Caco-2 (cell line): ENCODE measurements around the gene BTBD9. TPM values are rescaled to one million over a fixed set of nuclear protein-coding genes. Genes with fewer than 3 reads are reported as not detected.

Source experiments
- BruUV-seq: library from RNA; stranded (reverse); fragments of 400-500 nt; replicated peaks from 2 replicates; lab custom pipeline; 2021; lab: Mats Ljungman, UMichigan
- CTCF ChIA-PET: fragments of 300-600 bp; sonication (Branson Sonifier 250); formaldehyde crosslinking; loops from one replicate; lab custom pipeline; 2022; ENCODE audit warnings: antibody characterized with exemption; lab: Charles Lee
- POLR2A ChIA-PET: fragments of 300-600 bp; sonication (Branson Sonifier 250); formaldehyde crosslinking; loops from one replicate; lab custom pipeline; 2022; ENCODE audit warnings: antibody characterized with exemption; lab: Charles Lee
- DNase-seq, 2 experiments: peaks; one replicate each; pipeline versions ENCODE4 v3.0.0 to v3.0.0-alpha.2; 2020 to 2022
- H3K27me3 ChIP-seq: replicated peaks from 2 replicates; pipeline ENCODE4 v1.6.0; 2011; ENCODE audit warnings: low read length; ENCODE audit not compliant: control insufficient read depth, insufficient read depth
- H3K36me3 ChIP-seq: 2 replicates; pipeline ENCODE4 v1.5.1; 2011; ENCODE audit warnings: low read length; ENCODE audit not compliant: control insufficient read depth, insufficient read depth
- H3K4me1 ChIP-seq: fragments of 250-450 bp; sonication (Bioruptor Pico); 2 replicates; pipeline ENCODE4 v1.5.1; 2020; ENCODE audit warnings: mild to moderate bottlenecking
- H3K4me3 ChIP-seq: 2 replicates; pipeline ENCODE4 v1.5.1; 2011; ENCODE audit warnings: low read depth, mild to moderate bottlenecking, control low read depth, low read length
- H3K9me3 ChIP-seq: fragments of 250-450 bp; sonication (Bioruptor Pico); 2 replicates; pipeline ENCODE4 v1.5.1; 2020; ENCODE audit warnings: mild to moderate bottlenecking, moderate library complexity
- H3K27ac Mint-ChIP-seq: one replicate; pipeline ENCODE4 v1.8.0; 2022; ENCODE audit warnings: mixed read lengths; ENCODE audit not compliant: unreplicated experiment
- H3K27me3 Mint-ChIP-seq: one replicate; pipeline ENCODE4 v1.8.0; 2022; ENCODE audit warnings: mixed read lengths; ENCODE audit not compliant: insufficient read depth, unreplicated experiment
- H3K36me3 Mint-ChIP-seq: one replicate; pipeline ENCODE4 v1.8.0; 2022; ENCODE audit warnings: mild to moderate bottlenecking, mixed read lengths; ENCODE audit not compliant: insufficient read depth, unreplicated experiment
- H3K4me1 Mint-ChIP-seq: one replicate; pipeline ENCODE4 v1.8.0; 2022; ENCODE audit warnings: low read depth, mixed read lengths; ENCODE audit not compliant: unreplicated experiment
- H3K4me3 Mint-ChIP-seq: one replicate; pipeline ENCODE4 v1.8.0; 2022; ENCODE audit warnings: mild to moderate bottlenecking, moderate library complexity, mixed read lengths; ENCODE audit not compliant: unreplicated experiment
- H3K9me3 Mint-ChIP-seq: one replicate; pipeline ENCODE4 v1.8.0; 2022; ENCODE audit warnings: mixed read lengths; ENCODE audit not compliant: unreplicated experiment
- intact Hi-C: fragments of 100-400 bp; cut with micrococcal nuclease; formaldehyde crosslinking; loops from one replicate; pipeline ENCODE4 v1.10.0; 2022; ENCODE audit not compliant: unreplicated experiment
- total RNA-seq: library from RNA; stranded (reverse); gene quantifications from 2 replicates; pipeline ENCODE4 v1.2.3, GENCODE V29; 2022
- TF ChIP-seq, protein P1 (sequence below), 2 experiments: fragments of 200-600 bp in 1 of 2; IDR thresholded peaks; 1 replicate in 1 of 2; 2 replicates in 1 of 2; pipeline versions ENCODE4 v1.5.1 to v1.8.0; 2011 to 2022; ENCODE audit warnings: antibody characterized with exemption in 1 of 2, control low read depth in 1 of 2, inconsistent platforms in 1 of 2, low read depth in 1 of 2, low read length in 1 of 2, mild to moderate bottlenecking in 1 of 2, moderate library complexity in 1 of 2; ENCODE audit not compliant: insufficient read depth in 1 of 2, severe bottlenecking in 1 of 2, unreplicated experiment in 1 of 2

BTBD9 gene
- total RNA-seq, 1 experiment from 2014 or later = 19.6 TPM

DNA sequence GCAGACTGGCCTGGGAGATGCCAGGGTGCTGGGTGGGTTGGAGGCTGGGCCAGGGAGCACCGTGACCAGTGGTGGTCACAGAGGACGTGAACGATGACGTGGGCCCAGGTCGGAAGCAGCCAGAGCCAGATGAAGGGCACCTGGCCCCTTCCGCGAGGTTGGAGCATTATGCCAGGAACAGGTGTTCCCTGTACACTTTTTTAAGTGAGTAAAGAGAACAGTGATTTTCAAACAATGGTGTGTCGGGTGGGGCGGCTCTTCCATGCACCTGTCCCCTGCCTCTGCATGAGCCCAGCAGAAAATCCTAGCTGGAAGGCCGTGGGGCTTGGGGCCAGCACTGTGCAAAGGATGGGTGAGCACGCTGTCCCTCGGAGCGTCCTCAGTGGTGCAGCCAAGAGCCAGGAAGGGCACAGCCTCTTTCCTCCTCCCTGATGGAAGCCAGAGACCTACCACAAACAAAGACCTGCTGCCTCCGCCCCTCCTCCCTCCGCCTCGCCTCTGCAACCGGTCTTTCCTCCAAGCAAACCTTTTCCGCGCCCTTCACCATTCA is 469.7 kb downstream of the BTBD9 start:
- Histone ChIP-seq H3K9me3 (no peaks in the 10 kb centered on the region), H3K4me3 (no peak overlapping the region), H3K4me1 (no peaks in the 10 kb centered on the region), H3K36me3 (no peaks in the 10 kb centered on the region), H3K27me3 (no peaks in the 10 kb centered on the region)
- intact Hi-C loops = no loop called here
- Mint-ChIP-seq H3K9me3 (no peaks in the 10 kb centered on the region), H3K36me3 (peaks cover 17% of the 10 kb centered on the region), H3K27ac (no peak overlapping the region), H3K27me3 (no peaks in the 10 kb centered on the region), H3K4me3 (no peak overlapping the region), H3K4me1 (no peaks in the 10 kb centered on the region)
- ChIA-PET CTCF (no interaction called here), POLR2A (no interaction called here)
- no peak for DNase-seq
- TF ChIP-seq, protein P1, sequence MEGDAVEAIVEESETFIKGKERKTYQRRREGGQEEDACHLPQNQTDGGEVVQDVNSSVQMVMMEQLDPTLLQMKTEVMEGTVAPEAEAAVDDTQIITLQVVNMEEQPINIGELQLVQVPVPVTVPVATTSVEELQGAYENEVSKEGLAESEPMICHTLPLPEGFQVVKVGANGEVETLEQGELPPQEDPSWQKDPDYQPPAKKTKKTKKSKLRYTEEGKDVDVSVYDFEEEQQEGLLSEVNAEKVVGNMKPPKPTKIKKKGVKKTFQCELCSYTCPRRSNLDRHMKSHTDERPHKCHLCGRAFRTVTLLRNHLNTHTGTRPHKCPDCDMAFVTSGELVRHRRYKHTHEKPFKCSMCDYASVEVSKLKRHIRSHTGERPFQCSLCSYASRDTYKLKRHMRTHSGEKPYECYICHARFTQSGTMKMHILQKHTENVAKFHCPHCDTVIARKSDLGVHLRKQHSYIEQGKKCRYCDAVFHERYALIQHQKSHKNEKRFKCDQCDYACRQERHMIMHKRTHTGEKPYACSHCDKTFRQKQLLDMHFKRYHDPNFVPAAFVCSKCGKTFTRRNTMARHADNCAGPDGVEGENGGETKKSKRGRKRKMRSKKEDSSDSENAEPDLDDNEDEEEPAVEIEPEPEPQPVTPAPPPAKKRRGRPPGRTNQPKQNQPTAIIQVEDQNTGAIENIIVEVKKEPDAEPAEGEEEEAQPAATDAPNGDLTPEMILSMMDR (IDR thresholded peaks at IDR 0.05; ENCODE audit: insufficient read depth in 1 of 2, low read depth in 1 of 2, low read length in 1 of 2, severe bottlenecking in 1 of 2, unreplicated experiment in 1 of 2) = no peak
- no TSS peak for BruUV-seq

DNA sequence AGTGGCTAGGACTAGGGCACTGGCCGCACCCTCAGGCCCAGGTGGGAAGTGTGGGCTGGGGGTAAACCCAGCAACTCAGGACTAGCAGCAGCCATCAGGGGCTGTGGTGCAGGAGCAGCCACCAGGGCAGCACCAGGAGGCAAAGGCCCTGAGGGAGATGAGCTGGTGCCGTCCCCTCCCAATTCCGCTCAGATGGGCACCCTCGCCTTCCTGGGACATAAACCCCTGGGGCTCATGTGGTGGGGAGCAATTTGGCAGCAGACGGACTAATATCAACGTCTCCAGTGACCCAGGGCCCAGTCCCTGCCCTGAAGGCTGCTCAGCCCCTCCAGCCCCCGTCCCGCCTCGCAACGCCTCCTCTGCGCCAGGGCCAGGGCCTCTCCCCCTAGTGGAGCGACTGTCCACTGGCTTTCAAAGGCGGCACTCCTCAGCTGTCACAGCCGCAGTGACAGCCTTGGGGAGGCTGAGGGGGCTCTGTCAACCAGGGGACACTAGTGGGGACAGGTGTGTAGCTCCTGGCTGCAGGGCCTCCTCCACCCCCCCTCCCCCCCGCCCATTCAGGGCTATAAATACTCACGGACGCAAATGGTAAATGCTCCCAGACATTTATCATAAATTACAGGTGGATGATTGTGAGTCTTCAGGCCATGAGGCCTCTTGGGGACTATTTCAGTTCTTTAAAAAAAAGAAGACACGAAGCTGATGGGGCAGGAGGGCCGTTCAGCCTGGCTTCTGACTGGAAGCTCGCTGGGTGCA is 470.3 kb downstream of the BTBD9 start:
- no peaks in the 10 kb centered on the region for H3K9me3 Mint-ChIP-seq
- H3K4me1 Mint-ChIP-seq = no peaks in the 10 kb centered on the region
- H3K36me3 Mint-ChIP-seq = peaks cover 17% of the 10 kb centered on the region
- intact Hi-C loops = no loop called here
- TF ChIP-seq, protein P1 (IDR thresholded peaks at IDR 0.05; ENCODE audit: insufficient read depth in 1 of 2, low read depth in 1 of 2, low read length in 1 of 2, severe bottlenecking in 1 of 2, unreplicated experiment in 1 of 2) = peak in 1 of 2 experiments; percentile 20
- no TSS peak for BruUV-seq
- peak overlapping the region; percentile 11 for H3K4me3 Mint-ChIP-seq
- ChIA-PET CTCF (no interaction called here), POLR2A (no interaction called here)
- H3K4me1 ChIP-seq = no peaks in the 10 kb centered on the region
- no peaks in the 10 kb centered on the region for H3K36me3 ChIP-seq
- H3K27me3 ChIP-seq = no peaks in the 10 kb centered on the region
- no peak overlapping the region for H3K27ac Mint-ChIP-seq
- no peaks in the 10 kb centered on the region for H3K27me3 Mint-ChIP-seq
- H3K9me3 ChIP-seq = no peaks in the 10 kb centered on the region
- H3K4me3 ChIP-seq = no peak overlapping the region
- no peak for DNase-seq

DNA sequence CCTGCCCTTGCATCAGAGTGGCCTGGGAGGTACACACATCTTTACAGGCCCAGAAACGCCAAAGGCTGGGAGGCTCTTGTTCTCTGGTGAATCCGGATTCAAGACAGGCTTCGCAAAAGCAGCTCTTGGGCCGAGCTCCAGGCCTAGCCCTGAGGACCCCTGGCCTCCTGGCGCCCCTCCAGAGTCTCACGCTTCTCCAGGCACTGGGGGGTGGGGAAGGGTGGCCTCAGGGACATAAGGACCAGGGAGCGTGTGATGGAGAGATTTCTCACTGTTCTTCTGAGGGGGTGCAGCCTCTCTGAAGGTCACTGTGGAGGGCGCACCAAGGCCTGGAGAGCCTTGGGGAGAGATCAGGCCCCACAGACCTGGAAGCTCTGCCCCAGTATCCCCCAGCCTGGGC is 471.0 kb downstream of the BTBD9 start:
- no peak for DNase-seq
- H3K9me3 ChIP-seq = no peaks in the 10 kb centered on the region

More for the DNA sequence above, 471.0 kb downstream of the BTBD9 start:
- no TSS peak for BruUV-seq
- Mint-ChIP-seq H3K27ac (no peak overlapping the region), H3K9me3 (no peaks in the 10 kb centered on the region), H3K4me1 (no peaks in the 10 kb centered on the region), H3K4me3 (no peak overlapping the region), H3K27me3 (no peaks in the 10 kb centered on the region), H3K36me3 (peaks cover 23% of the 10 kb centered on the region)
- TF ChIP-seq, protein P1 (IDR thresholded peaks at IDR 0.05; ENCODE audit: insufficient read depth in 1 of 2, low read depth in 1 of 2, low read length in 1 of 2, severe bottlenecking in 1 of 2, unreplicated experiment in 1 of 2) = no peak
- Histone ChIP-seq H3K4me3 (no peak overlapping the region), H3K4me1 (no peaks in the 10 kb centered on the region), H3K36me3 (no peaks in the 10 kb centered on the region), H3K27me3 (no peaks in the 10 kb centered on the region)
- POLR2A ChIA-PET = no interaction called here
- CTCF ChIA-PET = no interaction called here
- intact Hi-C loops = no loop called here
